CD4-positive, alpha-beta T cell (primary cell): ENCODE results near the gene DHCR24. TPM values are rescaled to one million over a fixed set of nuclear protein-coding genes. Genes with fewer than 3 reads are reported as not detected.
A peak's percentile ranks its signal among the peaks of the same experiment; 100 is the strongest.

Experiments used
- ATAC-seq: fragments of 200-7000 bp; cut with Tn5 transposase; one replicate; pipeline ENCODE4 v1.10.0; 2022; ENCODE audit warnings: mild to moderate bottlenecking; ENCODE audit not compliant: poor library complexity
- CTCF ChIA-PET: fragments of 350-600 bp; sonication (Branson Sonifier 250); formaldehyde crosslinking; loops from one replicate; lab custom pipeline; 2021; ENCODE audit warnings: antibody characterized with exemption, inconsistent platforms; lab: Charles Lee
- POLR2A ChIA-PET: fragments of 350-600 bp; sonication (Branson Sonifier 250); formaldehyde crosslinking; loops from one replicate; lab custom pipeline; 2021; ENCODE audit warnings: antibody characterized with exemption, inconsistent platforms; lab: Charles Lee
- DNase-seq, 14 experiments: peaks; one replicate each; pipeline ENCODE4 v3.0.0-alpha.2; 2013 to 2020; ENCODE audit warnings: mixed read lengths in 2 of 14
- H3K27ac ChIP-seq, 2 donors: one replicate each; pipeline versions ENCODE4 v1.5.1 to v1.7.0; 2013; ENCODE audit warnings: low read length in 2 of 2, low read depth in 1 of 2, mild to moderate bottlenecking in 1 of 2
- H3K27me3 ChIP-seq, 2 experiments: 1 replicate in 1 of 2; 2 replicates in 1 of 2; pipeline versions ENCODE4 v1.6.1 to v1.7.0; 2013; ENCODE audit warnings: low read length in 2 of 2, control low read depth in 1 of 2, mild to moderate bottlenecking in 1 of 2, moderate library complexity in 1 of 2; ENCODE audit not compliant: insufficient read depth in 2 of 2, control insufficient read depth in 1 of 2
- H3K36me3 ChIP-seq: one replicate; pipeline ENCODE4 v1.6.1; 2013; ENCODE audit warnings: low read length, control low read depth; ENCODE audit not compliant: insufficient read depth
- H3K4me1 ChIP-seq: one replicate; pipeline ENCODE4 v1.6.1; 2013; ENCODE audit warnings: low read length, control low read depth; ENCODE audit not compliant: insufficient read depth
- H3K4me3 ChIP-seq: one replicate; pipeline ENCODE4 v1.5.1; 2013; ENCODE audit warnings: mild to moderate bottlenecking, low read length, moderate library complexity
- H3K9me3 ChIP-seq, 2 experiments: 1 replicate in 1 of 2; 2 replicates in 1 of 2; pipeline versions ENCODE4 v1.6.1 to v1.7.0; 2013; ENCODE audit warnings: low read length in 2 of 2, mild to moderate bottlenecking in 2 of 2, control low read depth in 1 of 2, moderate library complexity in 1 of 2; ENCODE audit not compliant: control insufficient read depth in 1 of 2, insufficient read depth in 1 of 2
- H3K27ac Mint-ChIP-seq: one replicate; pipeline ENCODE4 v1.8.0; 2020; ENCODE audit warnings: mixed read lengths
- H3K27me3 Mint-ChIP-seq: one replicate; pipeline ENCODE4 v1.8.0; 2021; ENCODE audit warnings: mixed read lengths
- H3K36me3 Mint-ChIP-seq: one replicate; pipeline ENCODE4 v1.8.0; 2021; ENCODE audit warnings: low read depth, mixed read lengths
- H3K4me1 Mint-ChIP-seq: one replicate; pipeline ENCODE4 v1.8.0; 2021; ENCODE audit warnings: low read depth, mixed read lengths
- H3K4me3 Mint-ChIP-seq: one replicate; pipeline ENCODE4 v1.8.0; 2020; ENCODE audit warnings: mild to moderate bottlenecking, mixed read lengths
- H3K9me3 Mint-ChIP-seq: one replicate; pipeline ENCODE4 v1.8.0; 2020; ENCODE audit warnings: mixed read lengths
- intact Hi-C, 2 experiments: fragments of 100-400 bp; cut with DNase I in 1 of 2; cut with micrococcal nuclease in 1 of 2; formaldehyde crosslinking; loops; one replicate each; pipeline versions ENCODE4 v1.15.1 to v1.9.0; 2023 to 2025; cut with DNase I, micrococcal nuclease
- total RNA-seq, 174 experiments: library from RNA in 2 of 174; stranded (reverse) in 2 of 174; gene quantifications; one replicate each; pipeline ENCODE4 v1.2.3 and lab custom pipeline; 2021 to 2026
- TF ChIP-seq, protein P1 (sequence below): fragments of 200-600 bp; IDR thresholded peaks from one replicate; pipeline ENCODE4 v1.8.0; 2022; ENCODE audit warnings: antibody characterized with exemption, mild to moderate bottlenecking

The DHCR24 gene
- total RNA-seq, 2 experiments from 2014 or later: 0.34 to 0.55 TPM

DNA sequence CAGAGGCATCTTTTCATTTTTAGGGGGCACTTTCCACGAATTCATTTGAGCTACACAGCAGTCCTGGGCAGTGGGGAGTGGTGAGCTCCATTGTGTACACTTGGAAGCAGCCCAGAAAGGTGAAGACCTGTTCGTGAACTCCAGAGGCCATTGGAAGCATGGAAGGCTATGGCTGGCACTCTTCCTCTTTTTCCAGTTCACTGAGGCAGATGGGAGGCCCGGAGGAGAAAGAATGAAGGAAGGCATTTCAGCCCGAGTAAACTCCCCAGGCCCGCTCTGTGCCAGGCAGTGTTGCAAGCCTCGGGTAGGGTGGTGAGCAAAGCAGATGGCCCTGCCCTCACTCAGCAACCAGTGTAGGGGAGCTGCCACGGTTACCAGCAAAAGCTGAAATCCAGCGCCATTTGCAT is 673 bp upstream of the DHCR24 start:
- peak overlapping the region; percentile 91 for H3K4me3 Mint-ChIP-seq
- intact Hi-C loops: loop anchor here in 1 of 2 experiments (2.0 kb wide), 1 partner anchor 123 kb away; the partner anchor contains the start of gene PARS2
- Histone ChIP-seq H3K4me1 (peaks cover 22% of the 10 kb centered on the region), H3K27ac (no peak overlapping the region), H3K4me3 (peak overlapping the region; percentile 64), H3K36me3 (no peaks in the 10 kb centered on the region), H3K27me3 (peaks cover 0 to 2% of the 10 kb centered on the region in 2 experiments), H3K9me3 (no peaks in the 10 kb centered on the region)
- TF ChIP-seq, protein P1, sequence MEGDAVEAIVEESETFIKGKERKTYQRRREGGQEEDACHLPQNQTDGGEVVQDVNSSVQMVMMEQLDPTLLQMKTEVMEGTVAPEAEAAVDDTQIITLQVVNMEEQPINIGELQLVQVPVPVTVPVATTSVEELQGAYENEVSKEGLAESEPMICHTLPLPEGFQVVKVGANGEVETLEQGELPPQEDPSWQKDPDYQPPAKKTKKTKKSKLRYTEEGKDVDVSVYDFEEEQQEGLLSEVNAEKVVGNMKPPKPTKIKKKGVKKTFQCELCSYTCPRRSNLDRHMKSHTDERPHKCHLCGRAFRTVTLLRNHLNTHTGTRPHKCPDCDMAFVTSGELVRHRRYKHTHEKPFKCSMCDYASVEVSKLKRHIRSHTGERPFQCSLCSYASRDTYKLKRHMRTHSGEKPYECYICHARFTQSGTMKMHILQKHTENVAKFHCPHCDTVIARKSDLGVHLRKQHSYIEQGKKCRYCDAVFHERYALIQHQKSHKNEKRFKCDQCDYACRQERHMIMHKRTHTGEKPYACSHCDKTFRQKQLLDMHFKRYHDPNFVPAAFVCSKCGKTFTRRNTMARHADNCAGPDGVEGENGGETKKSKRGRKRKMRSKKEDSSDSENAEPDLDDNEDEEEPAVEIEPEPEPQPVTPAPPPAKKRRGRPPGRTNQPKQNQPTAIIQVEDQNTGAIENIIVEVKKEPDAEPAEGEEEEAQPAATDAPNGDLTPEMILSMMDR: no peak
- peaks cover 4% of the 10 kb centered on the region for H3K36me3 Mint-ChIP-seq
- H3K9me3 Mint-ChIP-seq: no peaks in the 10 kb centered on the region
- DNase-seq (no peak), ATAC-seq (no peak)
- ChIA-PET CTCF (no interaction called here), POLR2A (interaction anchor here (1.3 to 1.8 kb wide), 2 partner anchors 86 to 87 kb away, joined by 4 to 6 read pairs; no protein-coding TSS in a partner anchor)
- H3K4me1 Mint-ChIP-seq: peaks cover 26% of the 10 kb centered on the region
- H3K27me3 Mint-ChIP-seq: peaks cover 4% of the 10 kb centered on the region
- no peak overlapping the region for H3K27ac Mint-ChIP-seq

DNA sequence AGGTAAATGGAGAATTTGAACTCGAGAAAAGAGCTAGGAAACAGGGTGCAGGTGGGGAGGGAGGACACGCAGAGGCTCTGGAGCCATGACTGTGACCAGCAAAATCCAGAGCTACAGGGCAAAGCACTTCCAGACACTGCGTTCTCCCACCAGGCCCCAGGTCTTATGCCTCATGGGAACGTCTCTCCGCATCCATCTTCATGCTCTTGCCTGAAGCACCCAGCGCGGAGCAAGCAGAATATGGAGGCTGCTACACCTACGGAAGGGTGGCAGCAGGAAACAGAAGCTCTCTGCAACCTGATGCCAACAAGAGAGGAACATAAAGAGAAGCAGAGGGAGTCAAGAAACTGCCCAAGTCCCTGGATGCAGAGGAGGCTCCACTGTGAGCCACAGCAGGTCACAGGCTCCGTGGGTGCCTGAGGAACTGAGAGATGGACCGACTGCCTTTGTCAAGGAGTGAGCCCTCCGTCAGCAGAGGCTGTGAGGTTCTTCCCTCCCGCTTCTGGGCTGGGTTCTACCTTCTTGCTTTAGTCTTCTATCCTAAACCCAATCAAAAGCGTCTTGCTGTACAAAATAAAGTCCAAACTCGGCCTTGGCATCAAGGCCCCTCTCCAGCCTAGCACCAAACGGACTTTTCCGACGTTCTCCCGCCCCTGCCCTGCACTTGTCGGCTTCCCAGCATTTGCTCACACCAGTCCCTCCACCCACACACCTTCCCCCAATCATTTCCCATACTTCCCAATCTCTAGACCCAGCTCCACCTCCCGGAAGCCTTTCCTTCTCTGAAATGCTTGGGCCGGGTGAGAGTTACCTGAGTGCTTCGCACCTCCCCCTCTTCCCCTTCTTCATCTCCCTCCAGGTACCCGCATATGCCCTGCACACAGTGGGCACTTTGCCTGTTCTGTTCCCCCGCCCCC is 930 bp downstream of the DHCR24 start:
- Histone ChIP-seq H3K27me3 (peaks cover 0 to 2% of the 10 kb centered on the region in 2 experiments), H3K27ac (no peak overlapping the region), H3K9me3 (no peaks in the 10 kb centered on the region), H3K36me3 (no peaks in the 10 kb centered on the region), H3K4me1 (peaks cover 22% of the 10 kb centered on the region), H3K4me3 (peak overlapping the region; percentile 64)
- ChIA-PET POLR2A (interaction anchor here (0.7 to 1.8 kb wide), 3 partner anchors 84 to 86 kb away, joined by 3 to 6 read pairs (median 4); no protein-coding TSS in a partner anchor), CTCF (no interaction called here)
- peaks cover 4% of the 10 kb centered on the region for H3K36me3 Mint-ChIP-seq
- peaks cover 4% of the 10 kb centered on the region for H3K27me3 Mint-ChIP-seq
- H3K9me3 Mint-ChIP-seq: no peaks in the 10 kb centered on the region
- DNase-seq (peak in 1 of 14 experiments; percentile 1), ATAC-seq (no peak)
- peaks cover 26% of the 10 kb centered on the region for H3K4me1 Mint-ChIP-seq
- TF ChIP-seq, protein P1: no peak
- H3K27ac Mint-ChIP-seq: no peak overlapping the region
- intact Hi-C loops: loop anchor here in 1 of 2 experiments (2.0 kb wide), 1 partner anchor 121 kb away; the partner anchor contains the start of gene PARS2
- H3K4me3 Mint-ChIP-seq: peak overlapping the region; percentile 96

DNA sequence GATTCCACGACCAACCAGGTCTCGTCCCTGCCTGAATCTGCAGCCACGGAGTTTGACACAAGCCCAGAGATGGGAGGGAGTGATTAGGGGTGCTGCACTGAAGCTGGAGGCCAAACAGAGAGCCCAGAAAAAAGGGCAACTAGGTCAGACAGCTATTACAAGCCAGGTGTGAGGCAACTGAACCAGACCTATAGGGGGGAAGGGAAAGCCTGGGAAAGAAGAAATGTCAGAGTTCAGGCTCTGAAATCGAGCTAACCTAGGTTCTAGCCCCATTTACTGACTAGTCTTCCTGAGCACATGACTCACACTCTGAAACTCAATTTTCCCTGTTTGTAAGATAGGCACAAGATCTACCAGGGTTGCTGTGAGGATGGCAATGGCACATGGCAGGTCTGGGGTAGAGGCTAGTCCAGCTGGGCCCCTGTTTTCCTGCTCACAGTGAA is 1.7 kb downstream of the DHCR24 start:
- intact Hi-C loops: no loop called here
- H3K27me3 ChIP-seq: peaks cover 0 to 2% of the 10 kb centered on the region in 2 experiments
- Mint-ChIP-seq H3K9me3 (no peaks in the 10 kb centered on the region), H3K27me3 (peaks cover 4% of the 10 kb centered on the region), H3K4me1 (peaks cover 26% of the 10 kb centered on the region), H3K4me3 (peak overlapping the region; percentile 96), H3K36me3 (peaks cover 4% of the 10 kb centered on the region), H3K27ac (no peak overlapping the region)
- ChIA-PET CTCF (no interaction called here), POLR2A (interaction anchor here (0.6 to 0.7 kb wide), 2 partner anchors 84 to 93 kb away, joined by 3 read pairs; no protein-coding TSS in a partner anchor)
- H3K4me1 ChIP-seq: peaks cover 22% of the 10 kb centered on the region
- H3K9me3 ChIP-seq: no peaks in the 10 kb centered on the region
- TF ChIP-seq, protein P1: no peak
- no peaks in the 10 kb centered on the region for H3K36me3 ChIP-seq
- DNase-seq: no peak
- H3K4me3 ChIP-seq: no peak overlapping the region
- no peak overlapping the region for H3K27ac ChIP-seq
- no peak for ATAC-seq
